GM23338 (cell line): ENCODE results near the gene TMEM179.

Source experiments
- CREB1 ChIP-seq: fragments of 250-450 bp; sonication (Bioruptor Pico); IDR thresholded peaks from 2 replicates; pipeline ENCODE4 v1.5.0; 2020; ENCODE audit warnings: low read depth, mild to moderate bottlenecking, moderate library complexity
- TF ChIP-seq, protein P1 (sequence below): IDR thresholded peaks from one replicate; pipeline ENCODE4 v1.6.1; 2018; ENCODE audit warnings: antibody characterized with exemption; ENCODE audit not compliant: unreplicated experiment
- TF ChIP-seq, protein P2 (sequence below), 2 experiments: fragments of 200-600 bp in 1 of 2; sonication (generic) in 1 of 2; conservative IDR thresholded peaks; 2 replicates each; pipeline versions ENCODE4 v1.5.1 to v1.6.1; 2016 to 2017; ENCODE audit warnings: antibody characterized with exemption in 2 of 2, low read depth in 2 of 2, mild to moderate bottlenecking in 2 of 2, moderate library complexity in 1 of 2

DNA sequence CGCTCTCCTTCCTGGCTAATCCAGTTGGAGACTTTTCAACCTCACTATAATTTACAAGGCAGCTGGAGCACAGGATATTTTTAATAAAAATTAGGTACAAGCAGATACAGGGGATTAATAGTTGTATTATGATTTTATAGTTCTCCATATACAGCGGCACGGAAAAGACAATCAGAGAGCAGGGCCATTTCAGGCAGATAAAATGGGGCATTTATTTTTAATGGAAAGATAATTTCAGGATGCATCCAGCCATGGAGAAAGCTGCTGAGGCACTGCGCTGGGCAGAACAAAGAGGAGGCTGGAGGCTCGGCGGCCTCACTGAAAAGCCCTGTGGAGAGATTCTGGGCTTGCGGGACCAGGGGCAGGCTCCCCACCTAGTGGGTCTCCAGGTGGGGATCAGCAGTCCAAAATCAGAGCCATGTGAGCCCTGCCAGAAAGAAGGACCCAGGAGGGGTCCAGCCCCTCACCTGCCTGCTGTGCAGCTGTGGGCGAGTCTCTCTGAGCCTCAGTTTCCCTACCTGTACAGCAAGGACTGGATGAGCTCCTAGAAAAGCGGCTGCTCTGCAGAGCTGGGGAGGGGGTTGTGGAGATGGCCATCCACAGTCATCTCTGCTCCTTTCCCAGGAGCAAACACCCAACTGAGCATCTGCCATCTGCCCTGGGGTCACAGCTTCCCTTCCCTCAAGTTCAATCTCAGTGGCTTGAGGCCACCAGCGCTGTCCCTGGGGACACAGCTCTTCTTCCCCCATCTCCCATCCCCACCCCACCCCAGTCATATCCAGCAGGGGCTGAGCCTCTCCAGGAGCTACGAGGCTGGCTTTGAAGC, 48.9 kb downstream of the TMEM179 start:
- TF ChIP-seq, protein P1, sequence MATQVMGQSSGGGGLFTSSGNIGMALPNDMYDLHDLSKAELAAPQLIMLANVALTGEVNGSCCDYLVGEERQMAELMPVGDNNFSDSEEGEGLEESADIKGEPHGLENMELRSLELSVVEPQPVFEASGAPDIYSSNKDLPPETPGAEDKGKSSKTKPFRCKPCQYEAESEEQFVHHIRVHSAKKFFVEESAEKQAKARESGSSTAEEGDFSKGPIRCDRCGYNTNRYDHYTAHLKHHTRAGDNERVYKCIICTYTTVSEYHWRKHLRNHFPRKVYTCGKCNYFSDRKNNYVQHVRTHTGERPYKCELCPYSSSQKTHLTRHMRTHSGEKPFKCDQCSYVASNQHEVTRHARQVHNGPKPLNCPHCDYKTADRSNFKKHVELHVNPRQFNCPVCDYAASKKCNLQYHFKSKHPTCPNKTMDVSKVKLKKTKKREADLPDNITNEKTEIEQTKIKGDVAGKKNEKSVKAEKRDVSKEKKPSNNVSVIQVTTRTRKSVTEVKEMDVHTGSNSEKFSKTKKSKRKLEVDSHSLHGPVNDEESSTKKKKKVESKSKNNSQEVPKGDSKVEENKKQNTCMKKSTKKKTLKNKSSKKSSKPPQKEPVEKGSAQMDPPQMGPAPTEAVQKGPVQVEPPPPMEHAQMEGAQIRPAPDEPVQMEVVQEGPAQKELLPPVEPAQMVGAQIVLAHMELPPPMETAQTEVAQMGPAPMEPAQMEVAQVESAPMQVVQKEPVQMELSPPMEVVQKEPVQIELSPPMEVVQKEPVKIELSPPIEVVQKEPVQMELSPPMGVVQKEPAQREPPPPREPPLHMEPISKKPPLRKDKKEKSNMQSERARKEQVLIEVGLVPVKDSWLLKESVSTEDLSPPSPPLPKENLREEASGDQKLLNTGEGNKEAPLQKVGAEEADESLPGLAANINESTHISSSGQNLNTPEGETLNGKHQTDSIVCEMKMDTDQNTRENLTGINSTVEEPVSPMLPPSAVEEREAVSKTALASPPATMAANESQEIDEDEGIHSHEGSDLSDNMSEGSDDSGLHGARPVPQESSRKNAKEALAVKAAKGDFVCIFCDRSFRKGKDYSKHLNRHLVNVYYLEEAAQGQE = no peak
- TF ChIP-seq, protein P2, sequence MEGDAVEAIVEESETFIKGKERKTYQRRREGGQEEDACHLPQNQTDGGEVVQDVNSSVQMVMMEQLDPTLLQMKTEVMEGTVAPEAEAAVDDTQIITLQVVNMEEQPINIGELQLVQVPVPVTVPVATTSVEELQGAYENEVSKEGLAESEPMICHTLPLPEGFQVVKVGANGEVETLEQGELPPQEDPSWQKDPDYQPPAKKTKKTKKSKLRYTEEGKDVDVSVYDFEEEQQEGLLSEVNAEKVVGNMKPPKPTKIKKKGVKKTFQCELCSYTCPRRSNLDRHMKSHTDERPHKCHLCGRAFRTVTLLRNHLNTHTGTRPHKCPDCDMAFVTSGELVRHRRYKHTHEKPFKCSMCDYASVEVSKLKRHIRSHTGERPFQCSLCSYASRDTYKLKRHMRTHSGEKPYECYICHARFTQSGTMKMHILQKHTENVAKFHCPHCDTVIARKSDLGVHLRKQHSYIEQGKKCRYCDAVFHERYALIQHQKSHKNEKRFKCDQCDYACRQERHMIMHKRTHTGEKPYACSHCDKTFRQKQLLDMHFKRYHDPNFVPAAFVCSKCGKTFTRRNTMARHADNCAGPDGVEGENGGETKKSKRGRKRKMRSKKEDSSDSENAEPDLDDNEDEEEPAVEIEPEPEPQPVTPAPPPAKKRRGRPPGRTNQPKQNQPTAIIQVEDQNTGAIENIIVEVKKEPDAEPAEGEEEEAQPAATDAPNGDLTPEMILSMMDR (conservative IDR thresholded peaks at IDR 0.05; ENCODE audit: low read depth in 2 of 2) = no peak
- TF ChIP-seq CREB1 (CRISPR knock-in tag) = no peak
